IPS-20b (cell line): ENCODE measurements around the gene MACROD2.
A peak's percentile ranks its signal among the peaks of the same experiment; 100 is the strongest.
"Not testable (repeated sequence)": the region's sequence is repeated elsewhere in the genome, so short reads cannot be mapped to it uniquely, and the experiment has no call there.

Experiments used
- H3K27ac ChIP-seq: one replicate; pipeline ENCODE4 v1.5.1; 2013; ENCODE audit warnings: low read length
- H3K27me3 ChIP-seq: 2 replicates; pipeline ENCODE4 v1.6.1; 2013; ENCODE audit warnings: mild to moderate bottlenecking, low read length, inconsistent platforms; ENCODE audit not compliant: insufficient read depth
- H3K36me3 ChIP-seq: 2 replicates; pipeline ENCODE4 v1.6.1; 2013; ENCODE audit warnings: low read depth, mild to moderate bottlenecking, inconsistent platforms, low read length, moderate library complexity; ENCODE audit not compliant: insufficient read depth
- H3K4me1 ChIP-seq: 2 replicates; pipeline ENCODE4 v1.6.1; 2013; ENCODE audit warnings: mild to moderate bottlenecking, control low read depth, inconsistent platforms, low read length, moderate library complexity; ENCODE audit not compliant: insufficient read depth
- H3K4me3 ChIP-seq: 2 replicates; pipeline ENCODE4 v1.5.1; 2013; ENCODE audit warnings: mild to moderate bottlenecking, low read length, inconsistent platforms
- H3K9ac ChIP-seq: 2 replicates; pipeline ENCODE4 v1.6.1; 2013; ENCODE audit warnings: low read depth, mild to moderate bottlenecking, inconsistent platforms, low read length, moderate library complexity
- H3K9me3 ChIP-seq: 2 replicates; pipeline ENCODE4 v1.6.1; 2013; ENCODE audit warnings: mild to moderate bottlenecking, low read depth, low read length, inconsistent platforms; ENCODE audit not compliant: insufficient read depth

The MACROD2 gene

GRCh38 chr20:14193885-14194284, 198.6 kb downstream of the MACROD2 start:
- no peak overlapping the region for H3K9ac ChIP-seq
- no peaks in the 10 kb centered on the region for H3K27me3 ChIP-seq
- no peak overlapping the region for H3K4me3 ChIP-seq
- H3K36me3 ChIP-seq: no peaks in the 10 kb centered on the region
- no peaks in the 10 kb centered on the region; the same call in 1 of the 2 replicates for H3K4me1 ChIP-seq
- no peak overlapping the region for H3K27ac ChIP-seq
- H3K9me3 ChIP-seq: no peaks in the 10 kb centered on the region

GRCh38 chr20:14197097-14197496, 201.8 kb downstream of the MACROD2 start:
- Histone ChIP-seq H3K27me3 (no peaks in the 10 kb centered on the region), H3K36me3 (no peaks in the 10 kb centered on the region), H3K27ac (no peak overlapping the region), H3K4me1 (no peaks in the 10 kb centered on the region), H3K4me3 (no peak overlapping the region), H3K9me3 (no peaks in the 10 kb centered on the region), H3K9ac (no peak overlapping the region)

GRCh38 chr20:14198416-14198815, 203.1 kb downstream of the MACROD2 start:
- H3K36me3 ChIP-seq: no peaks in the 10 kb centered on the region

GRCh38 chr20:14199111-14199510, 203.8 kb downstream of the MACROD2 start:
- H3K4me3 ChIP-seq: no peak overlapping the region
- no peaks in the 10 kb centered on the region for H3K9me3 ChIP-seq
- no peaks in the 10 kb centered on the region for H3K36me3 ChIP-seq
- no peaks in the 10 kb centered on the region for H3K4me1 ChIP-seq
- H3K27ac ChIP-seq: no peak overlapping the region
- no peak overlapping the region for H3K9ac ChIP-seq
- H3K27me3 ChIP-seq: no peaks in the 10 kb centered on the region

More at GRCh38 chr20:14198416-14198815, 203.1 kb downstream of the MACROD2 start:
- no peak overlapping the region for H3K27ac ChIP-seq
- H3K4me1 ChIP-seq: no peaks in the 10 kb centered on the region
- no peak overlapping the region for H3K4me3 ChIP-seq
- no peaks in the 10 kb centered on the region for H3K27me3 ChIP-seq
- no peaks in the 10 kb centered on the region for H3K9me3 ChIP-seq
- no peak overlapping the region for H3K9ac ChIP-seq

- no peaks in the 10 kb centered on the region for H3K4me1 ChIP-seq
- no peaks in the 10 kb centered on the region for H3K36me3 ChIP-seq
- no peak overlapping the region for H3K9ac ChIP-seq
- no peaks in the 10 kb centered on the region for H3K9me3 ChIP-seq
- H3K27me3 ChIP-seq: no peaks in the 10 kb centered on the region
- no peak overlapping the region for H3K27ac ChIP-seq
- H3K4me3 ChIP-seq: no peak overlapping the region
Observed at GRCh38 chr20:14203657-14204056, 208.3 kb downstream of the MACROD2 start.

- Histone ChIP-seq H3K27me3 (no peaks in the 10 kb centered on the region), H3K36me3 (no peaks in the 10 kb centered on the region), H3K4me1 (no peaks in the 10 kb centered on the region), H3K9me3 (no peaks in the 10 kb centered on the region), H3K9ac (no peak overlapping the region), H3K27ac (no peak overlapping the region), H3K4me3 (no peak overlapping the region)
Observed at GRCh38 chr20:14207591-14207990, 212.3 kb downstream of the MACROD2 start.

- Histone ChIP-seq H3K36me3 (no peaks in the 10 kb centered on the region), H3K9me3 (no peaks in the 10 kb centered on the region), H3K27me3 (no peaks in the 10 kb centered on the region), H3K27ac (no peak overlapping the region), H3K9ac (no peak overlapping the region), H3K4me3 (no peak overlapping the region), H3K4me1 (peaks cover 2% of the 10 kb centered on the region; the same call in 1 of the 2 replicates)
Observed at GRCh38 chr20:14208956-14209355, 213.6 kb downstream of the MACROD2 start.

GRCh38 chr20:14210146-14210545, 214.8 kb downstream of the MACROD2 start:
- H3K4me1 ChIP-seq: peaks cover 5% of the 10 kb centered on the region; the same call in 1 of the 2 replicates
- no peaks in the 10 kb centered on the region for H3K9me3 ChIP-seq
- no peaks in the 10 kb centered on the region for H3K36me3 ChIP-seq
- H3K4me3 ChIP-seq: no peak overlapping the region
- no peaks in the 10 kb centered on the region for H3K27me3 ChIP-seq
- no peak overlapping the region for H3K9ac ChIP-seq
- H3K27ac ChIP-seq: no peak overlapping the region

- no peak overlapping the region for H3K27ac ChIP-seq
- H3K9ac ChIP-seq: no peak overlapping the region
- no peaks in the 10 kb centered on the region for H3K27me3 ChIP-seq
- H3K9me3 ChIP-seq: no peaks in the 10 kb centered on the region
- H3K4me3 ChIP-seq: no peak overlapping the region
- no peaks in the 10 kb centered on the region for H3K36me3 ChIP-seq
- H3K4me1 ChIP-seq: peaks cover 5% of the 10 kb centered on the region; the same call in 1 of the 2 replicates
Observed at GRCh38 chr20:14214046-14214445, 218.7 kb downstream of the MACROD2 start.

GRCh38 chr20:14215880-14216279, 220.6 kb downstream of the MACROD2 start:
- peaks cover 11% of the 10 kb centered on the region for H3K4me1 ChIP-seq
- H3K27me3 ChIP-seq, H3K9ac ChIP-seq, H3K9me3 ChIP-seq, H3K4me3 ChIP-seq, H3K36me3 ChIP-seq, H3K27ac ChIP-seq: not testable (repeated sequence)

- peaks cover 8% of the 10 kb centered on the region; the same call in 1 of the 2 replicates for H3K4me1 ChIP-seq
- H3K4me3 ChIP-seq: no peak overlapping the region
- peak overlapping the region; percentile 62 for H3K27ac ChIP-seq
- no peaks in the 10 kb centered on the region for H3K9me3 ChIP-seq
- no peaks in the 10 kb centered on the region for H3K27me3 ChIP-seq
- no peaks in the 10 kb centered on the region for H3K36me3 ChIP-seq
- H3K9ac ChIP-seq: peak overlapping the region; percentile 38; the same call in 1 of the 2 replicates
Observed at GRCh38 chr20:14219801-14220461, 224.6 kb downstream of the MACROD2 start.

GRCh38 chr20:14220986-14221385, 225.7 kb downstream of the MACROD2 start:
- Histone ChIP-seq H3K9ac (no peak overlapping the region), H3K4me1 (peaks cover 8% of the 10 kb centered on the region; the same call in 1 of the 2 replicates), H3K36me3 (no peaks in the 10 kb centered on the region), H3K27me3 (no peaks in the 10 kb centered on the region), H3K27ac (no peak overlapping the region), H3K9me3 (no peaks in the 10 kb centered on the region), H3K4me3 (no peak overlapping the region)
